Measurements from ENCODE around the gene ZBTB24.

DNA sequence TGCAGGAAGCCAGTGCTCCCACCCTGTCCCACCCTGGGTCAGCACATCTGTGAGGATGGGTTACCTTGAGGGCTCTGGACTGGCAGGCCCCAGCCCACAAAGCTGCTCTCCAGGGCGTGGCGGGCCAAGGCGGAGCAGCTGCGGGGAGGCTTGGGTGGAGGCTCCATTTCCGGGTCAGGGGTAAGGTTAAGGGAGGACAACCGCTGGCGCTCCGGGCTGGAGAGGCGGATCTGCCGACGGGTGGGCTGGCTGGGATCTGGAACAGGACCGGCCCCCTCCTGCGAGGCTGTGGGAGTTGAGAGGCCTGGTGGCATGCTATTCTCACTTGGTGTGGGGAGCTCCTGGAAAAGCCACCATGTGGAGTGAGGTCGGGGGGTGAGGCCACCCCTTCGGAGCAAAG lies 36.9 kb downstream of the ZBTB24 start:
- TF ChIP-seq, protein P1, sequence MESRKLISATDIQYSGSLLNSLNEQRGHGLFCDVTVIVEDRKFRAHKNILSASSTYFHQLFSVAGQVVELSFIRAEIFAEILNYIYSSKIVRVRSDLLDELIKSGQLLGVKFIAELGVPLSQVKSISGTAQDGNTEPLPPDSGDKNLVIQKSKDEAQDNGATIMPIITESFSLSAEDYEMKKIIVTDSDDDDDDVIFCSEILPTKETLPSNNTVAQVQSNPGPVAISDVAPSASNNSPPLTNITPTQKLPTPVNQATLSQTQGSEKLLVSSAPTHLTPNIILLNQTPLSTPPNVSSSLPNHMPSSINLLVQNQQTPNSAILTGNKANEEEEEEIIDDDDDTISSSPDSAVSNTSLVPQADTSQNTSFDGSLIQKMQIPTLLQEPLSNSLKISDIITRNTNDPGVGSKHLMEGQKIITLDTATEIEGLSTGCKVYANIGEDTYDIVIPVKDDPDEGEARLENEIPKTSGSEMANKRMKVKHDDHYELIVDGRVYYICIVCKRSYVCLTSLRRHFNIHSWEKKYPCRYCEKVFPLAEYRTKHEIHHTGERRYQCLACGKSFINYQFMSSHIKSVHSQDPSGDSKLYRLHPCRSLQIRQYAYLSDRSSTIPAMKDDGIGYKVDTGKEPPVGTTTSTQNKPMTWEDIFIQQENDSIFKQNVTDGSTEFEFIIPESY (IDR thresholded peaks at IDR 0.05), result no peak
- TF ChIP-seq, protein P2, sequence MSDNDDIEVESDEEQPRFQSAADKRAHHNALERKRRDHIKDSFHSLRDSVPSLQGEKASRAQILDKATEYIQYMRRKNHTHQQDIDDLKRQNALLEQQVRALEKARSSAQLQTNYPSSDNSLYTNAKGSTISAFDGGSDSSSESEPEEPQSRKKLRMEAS (IDR thresholded peaks at IDR 0.05), result no peak
